ENCODE results near the gene TRMT11. TPM values are rescaled to one million over a fixed set of nuclear protein-coding genes. Genes with fewer than 3 reads are reported as not detected.

The TRMT11 gene
- total and polyA plus RNA-seq, 2 of the 8 experiments (the other 6 are each of a cell fraction or from before 2014, with no cell fraction given): 19.7 to 32.4 TPM

DNA sequence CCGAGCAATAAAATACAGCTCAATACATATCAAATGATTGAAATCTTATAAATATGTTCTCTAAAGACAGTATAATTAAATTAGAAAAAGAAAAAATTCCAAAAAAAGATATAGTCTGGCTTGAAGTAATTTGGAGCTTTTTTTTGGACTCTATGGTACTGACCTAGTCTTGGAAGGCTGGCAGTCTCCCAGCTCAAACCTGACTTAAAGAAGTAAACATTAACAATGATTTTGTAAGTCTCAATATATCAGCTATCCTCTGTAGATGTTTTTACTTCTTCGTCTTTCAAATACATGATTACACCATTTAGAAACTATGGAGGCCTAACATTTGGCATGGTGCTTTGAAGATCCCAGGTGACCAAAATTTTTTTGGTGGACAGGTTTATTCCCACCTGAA, 15.6 kb upstream of the TRMT11 start:
- no peak overlapping the region for H4K5ac ChIP-seq (ENCODE audit: insufficient read length, low read depth, low read length)
- H3K79me1 ChIP-seq (ENCODE audit: low read depth, low read length): no peaks in the 10 kb centered on the region
- no peaks in the 10 kb centered on the region for H3K79me2 ChIP-seq (ENCODE audit: control insufficient read depth in 1 of 2, insufficient read depth in 2 of 2, low read length in 2 of 2)
- H3K4me1 ChIP-seq (replicated peaks in 1 of 4; ENCODE audit: control insufficient read depth in 3 of 4, insufficient read depth in 4 of 4, low read length in 3 of 4): no peaks in the 10 kb centered on the region
- no peak overlapping the region for H3K27ac ChIP-seq (ENCODE audit: low read depth, low read length)
- no peak overlapping the region for H2BK12ac ChIP-seq (ENCODE audit: low read depth, low read length)
- no peak overlapping the region for H3K14ac ChIP-seq (ENCODE audit: insufficient read length)
- no peak overlapping the region for H4K91ac ChIP-seq (replicated peaks; ENCODE audit: insufficient read length, low read length)
- WGBS, 2 experiments (ENCODE audit: extremely low coverage in 1 of 2, insufficient coverage in 1 of 2, insufficient read length in 1 of 2, insufficient replicate concordance in 2 of 2, low coverage in 1 of 2, low lambda C conversion rate in 2 of 2, missing lambda C conversion rate in 1 of 2): 68% methylated on average over 2 of the region's 2 CpGs; no CpG with 5 or more reads in 1 of the 2 experiments
- CTCF ChIA-PET (ENCODE audit: partially characterized antibody): interaction anchor here (0.7 to 2.5 kb wide), 9 partner anchors 11 to 660 kb away, joined by 3 to 15 read pairs (median 5); partner anchors contain the start of genes HINT3 and TRMT11
- H4K8ac ChIP-seq (ENCODE audit: extremely low read depth, insufficient read depth, low read length): no peak overlapping the region
- POLR2A ChIA-PET (ENCODE audit: partially characterized antibody): interaction anchor here (1.7 kb wide), 1 partner anchor 10 kb away, joined by 3 read pairs; no protein-coding TSS in a partner anchor
- no peaks in the 10 kb centered on the region for H3K27me3 ChIP-seq (replicated peaks in 1 of 4; ENCODE audit: control insufficient read depth in 3 of 4, extremely low read depth in 1 of 4, insufficient read depth in 3 of 4, low read length in 3 of 4)
- no peak overlapping the region for H3K4me3 ChIP-seq (ENCODE audit: extremely low read depth in 1 of 4, insufficient read depth in 2 of 4, low read depth in 3 of 4, low read length in 4 of 4)
- H2AFZ ChIP-seq (ENCODE audit: low read length): no peak overlapping the region
- H2BK20ac ChIP-seq (ENCODE audit: low read length): no peak overlapping the region
- no peak overlapping the region for H3K4ac ChIP-seq (replicated peaks; ENCODE audit: insufficient read length, low read depth, low read length)
- H2BK15ac ChIP-seq (ENCODE audit: low read length): no peak overlapping the region
- no peaks in the 10 kb centered on the region for H3K9me3 ChIP-seq (ENCODE audit: insufficient read depth in 2 of 2, low read depth in 1 of 2, low read length in 1 of 2)
- no peak overlapping the region for H2BK120ac ChIP-seq (replicated peaks; ENCODE audit: low read depth, low read length)
- no peak overlapping the region for H3K9ac ChIP-seq (replicated peaks in 1 of 4; ENCODE audit: extremely low read depth in 1 of 4, low read depth in 3 of 4, low read length in 3 of 4)
- no peaks in the 10 kb centered on the region for H3K23me2 ChIP-seq (ENCODE audit: low read depth, low read length)
- H4K20me1 ChIP-seq (replicated peaks in 1 of 2; ENCODE audit: control insufficient read depth in 1 of 2, insufficient read depth in 2 of 2, low read length in 2 of 2): no peaks in the 10 kb centered on the region
- no peak overlapping the region for H3K18ac ChIP-seq (ENCODE audit: extremely low read depth, low read length)
- H2AK5ac ChIP-seq (ENCODE audit: low read depth, low read length): no peak overlapping the region
- FAIRE-seq (no peak), DNase-seq (ENCODE audit: low read depth in 1 of 2, low spot score in 2 of 2) (no peak)
- no peak overlapping the region for H3K4me2 ChIP-seq (ENCODE audit: insufficient read depth in 1 of 2, low read depth in 2 of 2, low read length in 2 of 2)
- no peak overlapping the region for H2BK5ac ChIP-seq (ENCODE audit: low read depth, low read length)
- no peaks in the 10 kb centered on the region; a peak in 1 of 8 replicates for H3K36me3 ChIP-seq (ENCODE audit: control insufficient read depth in 2 of 4, insufficient read depth in 4 of 4, low read length in 3 of 4)
- H3K23ac ChIP-seq (ENCODE audit: insufficient read length): no peak overlapping the region
- no peak overlapping the region for H3K56ac ChIP-seq (replicated peaks; ENCODE audit: insufficient read length, low read depth, low read length)
- TF ChIP-seq, protein P1, sequence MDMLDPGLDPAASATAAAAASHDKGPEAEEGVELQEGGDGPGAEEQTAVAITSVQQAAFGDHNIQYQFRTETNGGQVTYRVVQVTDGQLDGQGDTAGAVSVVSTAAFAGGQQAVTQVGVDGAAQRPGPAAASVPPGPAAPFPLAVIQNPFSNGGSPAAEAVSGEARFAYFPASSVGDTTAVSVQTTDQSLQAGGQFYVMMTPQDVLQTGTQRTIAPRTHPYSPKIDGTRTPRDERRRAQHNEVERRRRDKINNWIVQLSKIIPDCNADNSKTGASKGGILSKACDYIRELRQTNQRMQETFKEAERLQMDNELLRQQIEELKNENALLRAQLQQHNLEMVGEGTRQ (IDR thresholded peaks at IDR 0.05; ENCODE audit: low read length): no peak
- TF ChIP-seq RAD21 (IDR thresholded peaks at IDR 0.05 in 1 of 2, conservative IDR thresholded peaks at IDR 0.05 in 1 of 2; ENCODE audit: low read depth in 2 of 2, low read length in 2 of 2): no peak
- no peak for TF ChIP-seq YY1 (IDR thresholded peaks at IDR 0.05; ENCODE audit: low read depth, low read length)
- no peak for TF ChIP-seq BRCA1 (IDR thresholded peaks at IDR 0.05; ENCODE audit: low read depth, low read length)
- TF ChIP-seq, protein P2, sequence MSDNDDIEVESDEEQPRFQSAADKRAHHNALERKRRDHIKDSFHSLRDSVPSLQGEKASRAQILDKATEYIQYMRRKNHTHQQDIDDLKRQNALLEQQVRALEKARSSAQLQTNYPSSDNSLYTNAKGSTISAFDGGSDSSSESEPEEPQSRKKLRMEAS (IDR thresholded peaks at IDR 0.05): no peak
- no peak for TF ChIP-seq RBBP5 (IDR thresholded peaks at IDR 0.05; ENCODE audit: borderline replicate concordance, low read depth, low read length)
- TF ChIP-seq SIN3A (conservative IDR thresholded peaks at IDR 0.05 in 1 of 2, IDR thresholded peaks at IDR 0.05 in 1 of 2; ENCODE audit: low read depth in 1 of 2, low read length in 2 of 2): no peak
- TF ChIP-seq KDM4A (IDR thresholded peaks at IDR 0.05; ENCODE audit: low read depth, low read length, severe bottlenecking): no peak
- TF ChIP-seq GABPA (IDR thresholded peaks at IDR 0.05; ENCODE audit: borderline replicate concordance, insufficient read depth, low read length): no peak
